ENCODE measurements around the gene SKP2. TPM values are rescaled to one million over a fixed set of nuclear protein-coding genes. Genes with fewer than 3 reads are reported as not detected.

The SKP2 gene
- total and polyA plus RNA-seq, 3 experiments from 2014 or later: 15.6 to 56.4 (median 52.8) TPM

- Mint-ChIP-seq H3K4me1 (peaks cover 0 to 17% (median 4%) of the 10 kb centered on the region in 3 donors), H3K27ac (no peak overlapping the region), H3K9me3 (no peaks in the 10 kb centered on the region), H3K27me3 (no peaks in the 10 kb centered on the region), H3K36me3 (peaks cover 0 to 86% (median 45%) of the 10 kb centered on the region in 3 donors), H3K4me3 (no peak overlapping the region)
- Histone ChIP-seq H3K4me1 (ENCODE audit: insufficient read depth, low read length) (no peaks in the 10 kb centered on the region), H3K36me3 (ENCODE audit: insufficient read depth, low read length) (peaks cover 31% of the 10 kb centered on the region), H3K27ac (ENCODE audit: low read depth, low read length) (no peak overlapping the region), H3K9me3 (ENCODE audit: low read length) (no peaks in the 10 kb centered on the region), H3K27me3 (ENCODE audit: insufficient read depth, low read length, poor library complexity, severe bottlenecking) (no peaks in the 10 kb centered on the region), H3K4me3 (ENCODE audit: low read length) (no peak overlapping the region)
- no peak for DNase-seq
- POLR2A ChIA-PET: no interaction called here
- CTCF ChIA-PET: no interaction called here
Observed at GRCh38 chr5:36174119-36174518, 22.2 kb downstream of the SKP2 start.

- Histone ChIP-seq H3K9me3 (ENCODE audit: low read length) (no peaks in the 10 kb centered on the region), H3K27me3 (ENCODE audit: insufficient read depth, low read length, poor library complexity, severe bottlenecking) (no peaks in the 10 kb centered on the region), H3K27ac (ENCODE audit: low read depth, low read length) (no peak overlapping the region), H3K4me1 (ENCODE audit: insufficient read depth, low read length) (no peaks in the 10 kb centered on the region), H3K36me3 (ENCODE audit: insufficient read depth, low read length) (peaks cover 31% of the 10 kb centered on the region), H3K4me3 (ENCODE audit: low read length) (no peak overlapping the region)
- Mint-ChIP-seq H3K4me1 (peaks cover 0 to 17% (median 0%) of the 10 kb centered on the region in 3 donors), H3K27me3 (no peaks in the 10 kb centered on the region), H3K36me3 (peaks cover 0 to 85% (median 47%) of the 10 kb centered on the region in 3 donors), H3K9me3 (no peaks in the 10 kb centered on the region), H3K27ac (no peak overlapping the region), H3K4me3 (peak overlapping the region in 1 of 7 donors; percentile 45)
- CTCF ChIA-PET: no interaction called here
- POLR2A ChIA-PET: no interaction called here
- DNase-seq: no peak
Observed at GRCh38 chr5:36175043-36175442, 23.1 kb downstream of the SKP2 start.

GRCh38 chr5:36177154-36177553, 25.2 kb downstream of the SKP2 start:
- Mint-ChIP-seq H3K9me3 (no peaks in the 10 kb centered on the region), H3K4me1 (peaks cover 0 to 17% (median 0%) of the 10 kb centered on the region in 3 donors), H3K36me3 (peaks cover 0 to 84% (median 52%) of the 10 kb centered on the region in 3 donors), H3K27me3 (no peaks in the 10 kb centered on the region), H3K4me3 (no peak overlapping the region), H3K27ac (peak overlapping the region in 5 of 8 donors; percentile 3 to 65 (median 14))
- H3K4me3 ChIP-seq (ENCODE audit: low read length): no peak overlapping the region
- POLR2A ChIA-PET: no interaction called here
- DNase-seq: no peak
- no peaks in the 10 kb centered on the region for H3K4me1 ChIP-seq (ENCODE audit: insufficient read depth, low read length)
- CTCF ChIA-PET: interaction anchor here (2.2 kb wide), 1 partner anchor 65 kb away, joined by 7 read pairs; the partner anchor contains the start of gene NADK2
- H3K27me3 ChIP-seq (ENCODE audit: insufficient read depth, low read length, poor library complexity, severe bottlenecking): no peaks in the 10 kb centered on the region
- no peaks in the 10 kb centered on the region for H3K9me3 ChIP-seq (ENCODE audit: low read length)
- H3K36me3 ChIP-seq (ENCODE audit: insufficient read depth, low read length): peaks cover 18% of the 10 kb centered on the region
- H3K27ac ChIP-seq (ENCODE audit: low read depth, low read length): no peak overlapping the region

- Histone ChIP-seq H3K36me3 (ENCODE audit: insufficient read depth, low read length) (peaks cover 11% of the 10 kb centered on the region), H3K4me1 (ENCODE audit: insufficient read depth, low read length) (no peaks in the 10 kb centered on the region), H3K27me3 (ENCODE audit: insufficient read depth, low read length, poor library complexity, severe bottlenecking) (no peaks in the 10 kb centered on the region), H3K4me3 (ENCODE audit: low read length) (no peak overlapping the region), H3K27ac (ENCODE audit: low read depth, low read length) (no peak overlapping the region), H3K9me3 (ENCODE audit: low read length) (no peaks in the 10 kb centered on the region)
- no peak for DNase-seq
- ChIA-PET CTCF (interaction anchor here (2.2 kb wide), 1 partner anchor 64 kb away, joined by 7 read pairs; the partner anchor contains the start of gene NADK2), POLR2A (no interaction called here)
- H3K27ac Mint-ChIP-seq: no peak overlapping the region
- peaks cover 7 to 84% (median 51%) of the 10 kb centered on the region in 3 donors for H3K36me3 Mint-ChIP-seq
- H3K27me3 Mint-ChIP-seq: no peaks in the 10 kb centered on the region
- no peak overlapping the region for H3K4me3 Mint-ChIP-seq
- peaks cover 0 to 17% (median 0%) of the 10 kb centered on the region in 3 donors for H3K4me1 Mint-ChIP-seq
- no peaks in the 10 kb centered on the region for H3K9me3 Mint-ChIP-seq
Observed at GRCh38 chr5:36177715-36178523, 26.0 kb downstream of the SKP2 start.

- H3K4me3 Mint-ChIP-seq: no peak overlapping the region
- no peak overlapping the region for H3K27ac ChIP-seq (ENCODE audit: low read depth, low read length)
- no peaks in the 10 kb centered on the region for H3K27me3 ChIP-seq (ENCODE audit: insufficient read depth, low read length, poor library complexity, severe bottlenecking)
- H3K36me3 Mint-ChIP-seq: peaks cover 8 to 80% (median 49%) of the 10 kb centered on the region in 3 donors
- H3K4me3 ChIP-seq (ENCODE audit: low read length): no peak overlapping the region
- no peaks in the 10 kb centered on the region for H3K9me3 Mint-ChIP-seq
- no peaks in the 10 kb centered on the region for H3K27me3 Mint-ChIP-seq
- peaks cover 6% of the 10 kb centered on the region for H3K36me3 ChIP-seq (ENCODE audit: insufficient read depth, low read length)
- DNase-seq: no peak
- peak overlapping the region in 2 of 8 donors; percentile 26 to 47 for H3K27ac Mint-ChIP-seq
- POLR2A ChIA-PET: no interaction called here
- no peaks in the 10 kb centered on the region for H3K9me3 ChIP-seq (ENCODE audit: low read length)
- H3K4me1 Mint-ChIP-seq: peaks cover 0 to 17% (median 0%) of the 10 kb centered on the region in 3 donors
- CTCF ChIA-PET: interaction anchor here (2.2 kb wide), 1 partner anchor 63 kb away, joined by 7 read pairs; the partner anchor contains the start of gene NADK2
- H3K4me1 ChIP-seq (ENCODE audit: insufficient read depth, low read length): no peaks in the 10 kb centered on the region
Observed at GRCh38 chr5:36178524-36178890, 26.6 kb downstream of the SKP2 start.

GRCh38 chr5:36179950-36180349, 28.0 kb downstream of the SKP2 start:
- peaks cover 0 to 11% (median 0%) of the 10 kb centered on the region in 3 donors for H3K4me1 Mint-ChIP-seq
- DNase-seq: no peak
- H3K4me1 ChIP-seq (ENCODE audit: insufficient read depth, low read length): no peaks in the 10 kb centered on the region
- H3K4me3 ChIP-seq (ENCODE audit: low read length): no peak overlapping the region
- H3K27ac Mint-ChIP-seq: no peak overlapping the region
- no peak overlapping the region for H3K4me3 Mint-ChIP-seq
- H3K27me3 Mint-ChIP-seq: no peaks in the 10 kb centered on the region
- POLR2A ChIA-PET: no interaction called here
- no peak overlapping the region for H3K27ac ChIP-seq (ENCODE audit: low read depth, low read length)
- H3K9me3 Mint-ChIP-seq: no peaks in the 10 kb centered on the region
- CTCF ChIA-PET: interaction anchor here (1.4 kb wide), 1 partner anchor 19 kb away, joined by 4 read pairs; no protein-coding TSS in a partner anchor
- H3K9me3 ChIP-seq (ENCODE audit: low read length): no peaks in the 10 kb centered on the region
- H3K27me3 ChIP-seq (ENCODE audit: insufficient read depth, low read length, poor library complexity, severe bottlenecking): no peaks in the 10 kb centered on the region
- H3K36me3 Mint-ChIP-seq: peaks cover 15 to 74% (median 39%) of the 10 kb centered on the region in 3 donors
- peaks cover 6% of the 10 kb centered on the region for H3K36me3 ChIP-seq (ENCODE audit: insufficient read depth, low read length)

GRCh38 chr5:36180556-36181350, 28.8 kb downstream of the SKP2 start:
- Histone ChIP-seq H3K4me1 (ENCODE audit: insufficient read depth, low read length) (no peaks in the 10 kb centered on the region), H3K27me3 (ENCODE audit: insufficient read depth, low read length, poor library complexity, severe bottlenecking) (no peaks in the 10 kb centered on the region), H3K27ac (ENCODE audit: low read depth, low read length) (no peak overlapping the region), H3K36me3 (ENCODE audit: insufficient read depth, low read length) (peaks cover 6% of the 10 kb centered on the region), H3K4me3 (ENCODE audit: low read length) (no peak overlapping the region), H3K9me3 (ENCODE audit: low read length) (no peaks in the 10 kb centered on the region)
- H3K27ac Mint-ChIP-seq: peak overlapping the region in 2 of 8 donors; percentile 9 to 63
- no peak overlapping the region for H3K4me3 Mint-ChIP-seq
- CTCF ChIA-PET: interaction anchor here (1.4 kb wide), 1 partner anchor 20 kb away, joined by 4 read pairs; no protein-coding TSS in a partner anchor
- POLR2A ChIA-PET: no interaction called here
- H3K36me3 Mint-ChIP-seq: peaks cover 20 to 76% (median 37%) of the 10 kb centered on the region in 3 donors
- DNase-seq: no peak
- no peaks in the 10 kb centered on the region for H3K9me3 Mint-ChIP-seq
- no peaks in the 10 kb centered on the region for H3K27me3 Mint-ChIP-seq
- peaks cover 0 to 10% (median 0%) of the 10 kb centered on the region in 3 donors for H3K4me1 Mint-ChIP-seq

- H3K4me3 ChIP-seq (ENCODE audit: low read length): no peak overlapping the region
Observed at GRCh38 chr5:36181774-36182173, 29.9 kb downstream of the SKP2 start.

More at GRCh38 chr5:36181774-36182173, 29.9 kb downstream of the SKP2 start:
- H3K27me3 ChIP-seq (ENCODE audit: insufficient read depth, low read length, poor library complexity, severe bottlenecking): no peaks in the 10 kb centered on the region
- no peaks in the 10 kb centered on the region for H3K4me1 ChIP-seq (ENCODE audit: insufficient read depth, low read length)
- H3K36me3 ChIP-seq (ENCODE audit: insufficient read depth, low read length): peaks cover 6% of the 10 kb centered on the region
- H3K27me3 Mint-ChIP-seq: no peaks in the 10 kb centered on the region
- POLR2A ChIA-PET: no interaction called here
- CTCF ChIA-PET: no interaction called here
- no peak overlapping the region for H3K27ac Mint-ChIP-seq
- H3K4me3 Mint-ChIP-seq: no peak overlapping the region
- H3K27ac ChIP-seq (ENCODE audit: low read depth, low read length): no peak overlapping the region
- peaks cover 29 to 80% (median 40%) of the 10 kb centered on the region in 3 donors for H3K36me3 Mint-ChIP-seq
- peaks cover 0 to 6% (median 0%) of the 10 kb centered on the region in 3 donors for H3K4me1 Mint-ChIP-seq
- H3K9me3 ChIP-seq (ENCODE audit: low read length): no peaks in the 10 kb centered on the region
- no peaks in the 10 kb centered on the region for H3K9me3 Mint-ChIP-seq
- DNase-seq: no peak
